OCI-LY7 (cell line): ENCODE results near the gene VASH2. TPM values are rescaled to one million over a fixed set of nuclear protein-coding genes. Genes with fewer than 3 reads are reported as not detected.

Source experiments
- BruUV-seq: library from RNA; stranded (reverse); fragments of 400-500 nt; replicated peaks from 2 replicates; lab custom pipeline; 2021; lab: Mats Ljungman, UMichigan
- CTCF ChIA-PET: fragments of 300-600 bp; sonication (Branson Sonifier 250); formaldehyde crosslinking; loops from one replicate; lab custom pipeline; 2022; ENCODE audit warnings: antibody characterized with exemption; ENCODE audit not compliant: unreplicated experiment; lab: Charles Lee
- POLR2A ChIA-PET: fragments of 300-600 bp; sonication (Branson Sonifier 250); formaldehyde crosslinking; loops from one replicate; lab custom pipeline; 2022; ENCODE audit warnings: antibody characterized with exemption; lab: Charles Lee
- DNase-seq: peaks from one replicate; pipeline ENCODE4 v3.0.0-alpha.2; 2015; ENCODE audit warnings: low spot score
- H2AFZ ChIP-seq: fragments of 200-600 bp; sonication (generic), shearing (Covaris generic); 2 replicates; pipeline ENCODE4 v1.6.1; 2014; ENCODE audit warnings: mild to moderate bottlenecking, antibody characterized with exemption, low read length, moderate library complexity
- H3K27ac ChIP-seq: fragments of 200-600 bp; sonication (generic); 2 replicates; pipeline ENCODE4 v1.5.1; 2014; ENCODE audit warnings: mixed run types, low read depth, mild to moderate bottlenecking, moderate library complexity, low read length, inconsistent platforms; ENCODE audit not compliant: poor library complexity, severe bottlenecking
- H3K36me3 ChIP-seq: fragments of 200-600 bp; sonication (generic); 2 replicates; pipeline ENCODE4 v1.6.1; 2014; ENCODE audit warnings: mild to moderate bottlenecking, antibody characterized with exemption, low read length, moderate library complexity, mixed read lengths; ENCODE audit not compliant: insufficient read depth
- H3K4me1 ChIP-seq: fragments of 200-600 bp; sonication (generic); 2 replicates; pipeline ENCODE4 v1.5.1; 2014; ENCODE audit warnings: mild to moderate bottlenecking, low read length; ENCODE audit not compliant: insufficient read depth, poor library complexity, severe bottlenecking
- H3K4me2 ChIP-seq: fragments of 200-600 bp; sonication (generic); 2 replicates; pipeline ENCODE4 v1.6.1; 2014; ENCODE audit warnings: mild to moderate bottlenecking, low read length
- H3K4me3 ChIP-seq: fragments of 200-600 bp; sonication (generic); 2 replicates; pipeline ENCODE4 v1.5.1; 2014; ENCODE audit warnings: mild to moderate bottlenecking, low read depth, low read length; ENCODE audit not compliant: poor library complexity, severe bottlenecking
- H3K79me2 ChIP-seq: fragments of 200-600 bp; sonication (generic); 2 replicates; pipeline ENCODE4 v1.6.1; 2016; ENCODE audit warnings: low read depth, mild to moderate bottlenecking, low read length, moderate library complexity, mixed read lengths; ENCODE audit not compliant: insufficient read depth
- H3K9me2 ChIP-seq: fragments of 200-600 bp; sonication (generic); 2 replicates; pipeline ENCODE4 v1.6.1; 2016; ENCODE audit warnings: mild to moderate bottlenecking, low read length, mixed read lengths; ENCODE audit not compliant: insufficient read depth
- H3K9me3 ChIP-seq: fragments of 200-600 bp; sonication (generic); 2 replicates; pipeline ENCODE4 v1.6.1; 2014; ENCODE audit warnings: mild to moderate bottlenecking, mixed run types, low read length, mixed read lengths
- H4K20me1 ChIP-seq: fragments of 200-600 bp; sonication (generic); 2 replicates; pipeline ENCODE4 v1.6.1; 2014; ENCODE audit warnings: mild to moderate bottlenecking, antibody characterized with exemption, low read length, moderate library complexity, mixed read lengths; ENCODE audit not compliant: insufficient read depth
- EZH2phosphoT487 ChIP-seq: fragments of 200-600 bp; sonication (generic); IDR thresholded peaks from 2 replicates; pipeline ENCODE4 v1.6.1; 2018; ENCODE audit warnings: low read depth, borderline replicate concordance, mild to moderate bottlenecking, mixed run types, antibody characterized with exemption, low read length, moderate library complexity, mixed read lengths
- intact Hi-C: fragments of 100-400 bp; cut with micrococcal nuclease; formaldehyde crosslinking; loops from one replicate; pipeline ENCODE4 v1.10.0; 2022; ENCODE audit not compliant: unreplicated experiment
- total RNA-seq, 2 experiments: library from RNA; depleted of rRNA in 1 of 2; stranded (reverse); fragments of >200 nt in 1 of 2; shearing (Covaris generic) in 1 of 2; gene quantifications; 2 replicates each; pipeline ENCODE4 v1.2.3, GENCODE V29; 2014 to 2022
- TF ChIP-seq, protein P1 (sequence below): fragments of 200-600 bp; sonication (generic); conservative IDR thresholded peaks from 2 replicates; pipeline ENCODE4 v1.5.1; 2014; ENCODE audit warnings: mild to moderate bottlenecking, antibody characterized with exemption, low read length, moderate library complexity, mixed read lengths

The VASH2 gene
- total RNA-seq, 2 experiments from 2014 or later: 7.3 to 7.4 TPM

DNA sequence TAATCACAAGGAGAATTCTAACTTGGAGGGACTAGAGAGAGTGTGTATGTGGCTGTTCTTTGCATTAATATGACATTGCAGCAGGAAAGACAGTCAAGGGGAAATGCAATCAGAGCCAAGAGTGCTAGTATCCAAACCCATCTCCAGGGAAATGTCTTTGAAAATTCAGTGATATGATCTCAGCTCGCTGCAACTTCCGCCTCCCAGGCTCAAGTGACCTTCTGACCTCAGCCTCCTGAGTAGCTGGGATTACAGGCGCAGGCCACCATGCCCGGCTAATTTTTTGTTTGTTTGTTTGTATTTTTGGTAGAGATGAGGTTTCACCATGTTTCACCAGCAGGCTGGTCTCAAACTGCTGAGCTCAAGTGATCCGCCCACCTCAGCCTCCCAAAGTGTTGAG is 16.3 kb downstream of the VASH2 start:
- no peak for TF ChIP-seq EZH2phosphoT487
- TF ChIP-seq, protein P1, sequence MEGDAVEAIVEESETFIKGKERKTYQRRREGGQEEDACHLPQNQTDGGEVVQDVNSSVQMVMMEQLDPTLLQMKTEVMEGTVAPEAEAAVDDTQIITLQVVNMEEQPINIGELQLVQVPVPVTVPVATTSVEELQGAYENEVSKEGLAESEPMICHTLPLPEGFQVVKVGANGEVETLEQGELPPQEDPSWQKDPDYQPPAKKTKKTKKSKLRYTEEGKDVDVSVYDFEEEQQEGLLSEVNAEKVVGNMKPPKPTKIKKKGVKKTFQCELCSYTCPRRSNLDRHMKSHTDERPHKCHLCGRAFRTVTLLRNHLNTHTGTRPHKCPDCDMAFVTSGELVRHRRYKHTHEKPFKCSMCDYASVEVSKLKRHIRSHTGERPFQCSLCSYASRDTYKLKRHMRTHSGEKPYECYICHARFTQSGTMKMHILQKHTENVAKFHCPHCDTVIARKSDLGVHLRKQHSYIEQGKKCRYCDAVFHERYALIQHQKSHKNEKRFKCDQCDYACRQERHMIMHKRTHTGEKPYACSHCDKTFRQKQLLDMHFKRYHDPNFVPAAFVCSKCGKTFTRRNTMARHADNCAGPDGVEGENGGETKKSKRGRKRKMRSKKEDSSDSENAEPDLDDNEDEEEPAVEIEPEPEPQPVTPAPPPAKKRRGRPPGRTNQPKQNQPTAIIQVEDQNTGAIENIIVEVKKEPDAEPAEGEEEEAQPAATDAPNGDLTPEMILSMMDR: no peak
- CTCF ChIA-PET: no interaction called here

DNA sequence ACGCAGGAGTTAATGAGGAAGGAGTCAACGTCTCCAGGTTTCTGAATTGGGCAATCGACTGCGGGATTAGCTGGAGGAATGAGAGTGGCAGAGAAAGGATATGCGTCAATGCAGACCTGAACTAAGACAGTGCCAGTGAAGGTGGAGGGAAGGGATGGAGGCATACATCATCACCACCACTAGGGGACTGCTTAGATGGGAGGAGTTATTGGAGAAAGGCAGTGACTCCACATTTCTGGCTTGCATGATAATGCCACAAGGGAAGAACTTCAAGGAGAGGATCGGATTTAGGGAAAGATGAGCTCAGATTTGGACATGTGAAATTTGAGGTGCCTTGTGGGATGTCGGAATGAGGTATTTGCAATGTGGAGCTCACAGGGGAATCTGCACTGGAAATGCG is 17.5 kb downstream of the VASH2 start:
- no peak for TF ChIP-seq EZH2phosphoT487
- TF ChIP-seq, protein P1: peak; percentile 77
- no peaks in the 10 kb centered on the region for H3K9me3 ChIP-seq
- intact Hi-C loops: no loop called here
- H3K4me3 ChIP-seq: no peak overlapping the region
- H2AFZ ChIP-seq: no peak overlapping the region
- no peak overlapping the region for H3K27ac ChIP-seq
- no peaks in the 10 kb centered on the region for H4K20me1 ChIP-seq
- CTCF ChIA-PET: interaction anchor here (0.6 to 1.2 kb wide), 3 partner anchors 10 to 27 kb away, joined by 3 to 6 read pairs (median 4); no protein-coding TSS in a partner anchor
- no peak overlapping the region for H3K4me2 ChIP-seq
- POLR2A ChIA-PET: interaction anchor here (0.5 to 1.3 kb wide), 5 partner anchors 9 to 849 kb away, joined by 3 to 6 read pairs (median 3); no protein-coding TSS in a partner anchor
- H3K4me1 ChIP-seq: peaks cover 12% of the 10 kb centered on the region
- no peaks in the 10 kb centered on the region for H3K36me3 ChIP-seq
- no peaks in the 10 kb centered on the region for H3K79me2 ChIP-seq
- H3K9me2 ChIP-seq: no peaks in the 10 kb centered on the region
- no TSS peak for BruUV-seq
- DNase-seq: peak; percentile 48

More for the DNA sequence above, 16.3 kb downstream of the VASH2 start:
- Histone ChIP-seq H3K9me2 (no peaks in the 10 kb centered on the region), H3K36me3 (no peaks in the 10 kb centered on the region), H2AFZ (no peak overlapping the region), H3K4me2 (no peak overlapping the region), H3K27ac (no peak overlapping the region), H3K79me2 (no peaks in the 10 kb centered on the region), H3K4me1 (peaks cover 12% of the 10 kb centered on the region), H3K9me3 (no peaks in the 10 kb centered on the region), H3K4me3 (no peak overlapping the region), H4K20me1 (no peaks in the 10 kb centered on the region)
- no TSS peak for BruUV-seq
- POLR2A ChIA-PET: interaction anchor here (0.7 kb wide), 1 partner anchor 29 kb away, joined by 3 read pairs; no protein-coding TSS in a partner anchor
- intact Hi-C loops: no loop called here
- DNase-seq: no peak

DNA sequence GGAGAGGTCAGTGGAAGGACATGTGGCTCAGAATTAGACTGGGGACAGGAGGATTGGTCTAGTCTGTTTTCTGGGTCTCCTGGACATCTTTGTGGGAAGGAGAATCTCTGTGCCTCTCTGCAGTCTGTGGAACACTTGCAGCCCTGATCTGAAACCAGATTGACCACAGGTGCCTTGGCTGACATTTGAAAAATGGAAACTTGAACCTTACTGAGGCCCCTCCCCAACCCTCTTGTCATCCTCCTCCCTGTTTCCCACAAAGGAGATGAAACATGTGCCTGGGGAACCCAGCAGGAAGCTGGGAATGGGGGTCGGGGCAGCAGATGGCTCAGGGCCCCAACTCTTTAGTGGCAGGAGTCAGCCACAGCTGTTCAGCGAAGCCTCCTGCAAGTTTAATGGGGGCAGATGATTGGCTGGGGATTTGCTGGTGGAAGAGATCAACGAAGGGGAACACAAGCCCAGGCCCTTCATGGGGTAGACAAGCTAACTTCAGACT is 18.1 kb downstream of the VASH2 start:
- no peaks in the 10 kb centered on the region for H3K9me2 ChIP-seq
- no peak for TF ChIP-seq EZH2phosphoT487
- TF ChIP-seq, protein P1: no peak
- H3K27ac ChIP-seq: no peak overlapping the region
- H3K4me1 ChIP-seq: peaks cover 12% of the 10 kb centered on the region
- H2AFZ ChIP-seq: no peak overlapping the region
- POLR2A ChIA-PET: interaction anchor here (0.5 to 1.3 kb wide), 4 partner anchors 9 to 67 kb away, joined by 3 to 6 read pairs (median 3); no protein-coding TSS in a partner anchor
- no peaks in the 10 kb centered on the region for H3K9me3 ChIP-seq
- no peak for DNase-seq
- CTCF ChIA-PET: interaction anchor here (0.6 to 1.2 kb wide), 3 partner anchors 10 to 27 kb away, joined by 3 to 6 read pairs (median 4); no protein-coding TSS in a partner anchor
- no peaks in the 10 kb centered on the region for H3K36me3 ChIP-seq
- no peak overlapping the region for H3K4me3 ChIP-seq
- H4K20me1 ChIP-seq: no peaks in the 10 kb centered on the region
- no peak overlapping the region for H3K4me2 ChIP-seq
- intact Hi-C loops: no loop called here
- no peaks in the 10 kb centered on the region for H3K79me2 ChIP-seq
- no TSS peak for BruUV-seq
